HepG2 (cell line): ENCODE measurements around the gene NCOA6. TPM values are rescaled to one million over a fixed set of nuclear protein-coding genes. Genes with fewer than 3 reads are reported as not detected.

Experiments
- ARNTL ChIP-seq: sonication (generic); formaldehyde crosslinking; IDR thresholded peaks from 2 replicates; pipeline ENCODE4 v1.4.0; 2020; ENCODE audit warnings: mild to moderate bottlenecking, missing genetic modification reagents
- BCL6 ChIP-seq: IDR thresholded peaks from 2 replicates; pipeline ENCODE4 v1.6.1; 2016; ENCODE audit warnings: missing genetic modification reagents, missing compliant biosample characterization
- CREB1 ChIP-seq, 2 experiments: fragments of 450-650 bp in 1 of 2; IDR thresholded peaks; 2 replicates each; pipeline ENCODE4 v1.6.1; 2016 to 2017; ENCODE audit warnings: control low read depth in 1 of 2, mild to moderate bottlenecking in 1 of 2, missing compliant biosample characterization in 1 of 2, missing genetic modification characterization in 1 of 2
- DMAP1 ChIP-seq: IDR thresholded peaks from 2 replicates; pipeline ENCODE4 v1.6.1; 2016
- HNRNPUL1 ChIP-seq: fragments of 200-400 bp; formaldehyde crosslinking; IDR thresholded peaks from 2 replicates; pipeline ENCODE4 v1.6.1; 2017; ENCODE audit warnings: low read depth, mild to moderate bottlenecking, low read length, moderate library complexity
- MATR3 ChIP-seq: sonication (generic); formaldehyde crosslinking; IDR thresholded peaks from 2 replicates; pipeline ENCODE4 v1.4.0; 2020; ENCODE audit warnings: missing genetic modification reagents
- MIER2 ChIP-seq: IDR thresholded peaks from 2 replicates; pipeline ENCODE4 v1.6.1; 2016; ENCODE audit warnings: missing biosample characterization, missing genetic modification reagents
- MTERF4 ChIP-seq: sonication (generic); formaldehyde crosslinking; IDR thresholded peaks from 2 replicates; pipeline ENCODE4 v1.8.0; 2023; ENCODE audit warnings: mild to moderate bottlenecking, missing genetic modification reagents
- MYC ChIP-seq: sonication (generic); formaldehyde crosslinking; IDR thresholded peaks from 2 replicates; pipeline ENCODE4 v1.9.0; 2021; ENCODE audit warnings: missing genetic modification reagents, borderline replicate concordance
- PLRG1 ChIP-seq: fragments of 450-650 bp; conservative IDR thresholded peaks from 2 replicates; pipeline ENCODE4 v1.6.1; 2016
- RELA ChIP-seq: sonication (generic); formaldehyde crosslinking; IDR thresholded peaks from 2 replicates; pipeline ENCODE4 v1.4.0; 2020; ENCODE audit warnings: missing genetic modification reagents
- SCMH1 ChIP-seq: sonication (generic); formaldehyde crosslinking; IDR thresholded peaks from 2 replicates; pipeline ENCODE4 v1.9.0; 2021; ENCODE audit warnings: missing genetic modification reagents, mild to moderate bottlenecking, borderline replicate concordance
- SNAPC4 ChIP-seq: sonication (generic); formaldehyde crosslinking; IDR thresholded peaks from 2 replicates; pipeline ENCODE4 v1.4.0; 2020; ENCODE audit warnings: mild to moderate bottlenecking, missing genetic modification reagents
- ZNF747 ChIP-seq: sonication (generic); formaldehyde crosslinking; IDR thresholded peaks from 2 replicates; pipeline ENCODE4 v1.8.1; 2023; ENCODE audit warnings: missing genetic modification reagents, mild to moderate bottlenecking, borderline replicate concordance
- polyA plus RNA-seq, 8 experiments: library from polyadenylated mRNA; depleted of rRNA in 3 of 8; stranded (reverse) in 7 of 8; unstranded in 1 of 8; fragments of >200 nt; fragmentation: Illumina TruSeq in 4 of 8; extraction: Trizol in 4 of 8; gene quantifications; 2 replicates each; pipeline versions ENCODE4 v1.2.1 to v1.2.3, GENCODE V29; 2011 to 2016; ENCODE audit warnings: low read depth in 4 of 8, missing spikeins in 1 of 8, mixed read lengths in 1 of 8; ENCODE audit not compliant: insufficient read depth in 1 of 8
- total RNA-seq, 5 experiments: library from RNA; depleted of rRNA; stranded (reverse); fragments of >200 nt; fragmentation: Illumina TruSeq; extraction: Trizol; gene quantifications; 2 replicates each; pipeline ENCODE4 v1.2.3, GENCODE V29; 2016; ENCODE audit warnings: low read depth in 1 of 5
- TF ChIP-seq, protein P1 (sequence below): sonication (generic); formaldehyde crosslinking; IDR thresholded peaks from 2 replicates; pipeline ENCODE4 v1.5.0; 2020; ENCODE audit warnings: missing genetic modification reagents
- TF ChIP-seq, protein P2 (sequence below): IDR thresholded peaks from 2 replicates; pipeline ENCODE4 v1.6.1; 2016; ENCODE audit warnings: low read depth, control low read depth
- TF ChIP-seq, protein P3 (sequence below): sonication (generic); formaldehyde crosslinking; IDR thresholded peaks from 2 replicates; pipeline ENCODE4 v1.9.0; 2021; ENCODE audit warnings: missing genetic modification reagents, mild to moderate bottlenecking, borderline replicate concordance

NCOA6 gene
- total and polyA plus RNA-seq, 2 of the 13 experiments (the other 11 are each of a cell fraction or from before 2014, with no cell fraction given), result 11.2 to 29.3 TPM

DNA sequence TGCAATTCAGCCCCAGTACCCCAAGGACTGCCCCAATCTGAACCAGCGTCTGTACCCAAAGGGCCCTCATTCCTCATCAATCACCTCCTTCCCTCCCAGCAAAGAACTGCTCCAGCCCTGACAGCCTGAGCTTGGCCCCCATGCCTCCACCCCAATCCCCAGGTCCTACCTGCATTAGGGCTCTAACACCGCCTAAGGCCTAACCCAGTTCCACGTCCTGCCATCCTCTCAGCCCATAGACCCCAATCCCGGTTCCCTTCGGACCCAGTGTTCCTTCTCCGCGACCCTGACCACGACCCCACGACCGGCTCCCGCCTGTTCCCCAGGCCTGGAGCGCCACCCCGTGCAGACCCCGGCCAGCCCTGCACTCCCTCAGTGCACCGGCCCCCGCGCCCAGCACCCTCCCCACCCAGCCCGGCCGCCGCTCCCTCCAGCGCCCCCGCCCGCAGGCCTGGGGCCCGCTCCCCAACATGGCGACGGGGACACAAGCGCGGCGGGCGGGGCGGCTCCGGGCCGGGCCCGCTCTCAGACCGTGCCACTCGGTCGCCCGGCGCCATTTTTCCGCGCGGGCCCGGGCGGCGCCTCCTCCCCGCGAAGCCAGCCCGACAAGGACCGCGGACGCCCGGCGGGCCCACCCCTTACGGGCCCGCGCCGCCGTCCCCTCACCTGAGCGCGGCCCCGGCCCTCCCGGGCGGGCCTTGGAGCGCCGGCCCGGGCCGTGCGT lies 483 bp downstream of the NCOA6 start (continued):
- TF ChIP-seq SCMH1 (CRISPR knock-in tag) (no peak), MIER2 (CRISPR knock-in tag) (peak; percentile 4; the same call in 1 of the 2 replicates), SNAPC4 (CRISPR knock-in tag) (no peak), MATR3 (CRISPR knock-in tag) (no peak), HNRNPUL1 (no peak), CREB1 (IDR thresholded peaks at IDR 0.05) (no peak), CREB1 (CRISPR knock-in tag; IDR thresholded peaks at IDR 0.05) (no peak), ZNF747 (CRISPR knock-in tag) (no peak), BCL6 (0 out of 2 replicates have a peak, but pooled peaks have one; percentile 8), MTERF4 (peak; percentile 88; the same call in 1 of the 2 replicates), PLRG1 (no peak), RELA (CRISPR knock-in tag) (no peak), ARNTL (peak; percentile 81), MYC (CRISPR knock-in tag) (peak; percentile 14; the same call in 1 of the 2 replicates), DMAP1 (CRISPR knock-in tag) (0 out of 2 replicates have a peak, but pooled peaks have one; percentile 42)
- TF ChIP-seq, protein P1, sequence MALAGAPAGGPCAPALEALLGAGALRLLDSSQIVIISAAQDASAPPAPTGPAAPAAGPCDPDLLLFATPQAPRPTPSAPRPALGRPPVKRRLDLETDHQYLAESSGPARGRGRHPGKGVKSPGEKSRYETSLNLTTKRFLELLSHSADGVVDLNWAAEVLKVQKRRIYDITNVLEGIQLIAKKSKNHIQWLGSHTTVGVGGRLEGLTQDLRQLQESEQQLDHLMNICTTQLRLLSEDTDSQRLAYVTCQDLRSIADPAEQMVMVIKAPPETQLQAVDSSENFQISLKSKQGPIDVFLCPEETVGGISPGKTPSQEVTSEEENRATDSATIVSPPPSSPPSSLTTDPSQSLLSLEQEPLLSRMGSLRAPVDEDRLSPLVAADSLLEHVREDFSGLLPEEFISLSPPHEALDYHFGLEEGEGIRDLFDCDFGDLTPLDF (CRISPR knock-in tag), result no peak
- TF ChIP-seq, protein P2, sequence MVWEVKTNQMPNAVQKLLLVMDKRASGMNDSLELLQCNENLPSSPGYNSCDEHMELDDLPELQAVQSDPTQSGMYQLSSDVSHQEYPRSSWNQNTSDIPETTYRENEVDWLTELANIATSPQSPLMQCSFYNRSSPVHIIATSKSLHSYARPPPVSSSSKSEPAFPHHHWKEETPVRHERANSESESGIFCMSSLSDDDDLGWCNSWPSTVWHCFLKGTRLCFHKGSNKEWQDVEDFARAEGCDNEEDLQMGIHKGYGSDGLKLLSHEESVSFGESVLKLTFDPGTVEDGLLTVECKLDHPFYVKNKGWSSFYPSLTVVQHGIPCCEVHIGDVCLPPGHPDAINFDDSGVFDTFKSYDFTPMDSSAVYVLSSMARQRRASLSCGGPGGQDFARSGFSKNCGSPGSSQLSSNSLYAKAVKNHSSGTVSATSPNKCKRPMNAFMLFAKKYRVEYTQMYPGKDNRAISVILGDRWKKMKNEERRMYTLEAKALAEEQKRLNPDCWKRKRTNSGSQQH (CRISPR knock-in tag), result peak; percentile 84; the same call in 1 of the 2 replicates
- TF ChIP-seq, protein P3, sequence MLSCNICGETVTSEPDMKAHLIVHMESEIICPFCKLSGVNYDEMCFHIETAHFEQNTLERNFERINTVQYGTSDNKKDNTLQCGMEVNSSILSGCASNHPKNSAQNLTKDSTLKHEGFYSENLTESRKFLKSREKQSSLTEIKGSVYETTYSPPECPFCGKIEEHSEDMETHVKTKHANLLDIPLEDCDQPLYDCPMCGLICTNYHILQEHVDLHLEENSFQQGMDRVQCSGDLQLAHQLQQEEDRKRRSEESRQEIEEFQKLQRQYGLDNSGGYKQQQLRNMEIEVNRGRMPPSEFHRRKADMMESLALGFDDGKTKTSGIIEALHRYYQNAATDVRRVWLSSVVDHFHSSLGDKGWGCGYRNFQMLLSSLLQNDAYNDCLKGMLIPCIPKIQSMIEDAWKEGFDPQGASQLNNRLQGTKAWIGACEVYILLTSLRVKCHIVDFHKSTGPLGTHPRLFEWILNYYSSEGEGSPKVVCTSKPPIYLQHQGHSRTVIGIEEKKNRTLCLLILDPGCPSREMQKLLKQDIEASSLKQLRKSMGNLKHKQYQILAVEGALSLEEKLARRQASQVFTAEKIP, result no peak
